ENCODE measurements around the gene JMJD7.

The JMJD7 gene

DNA sequence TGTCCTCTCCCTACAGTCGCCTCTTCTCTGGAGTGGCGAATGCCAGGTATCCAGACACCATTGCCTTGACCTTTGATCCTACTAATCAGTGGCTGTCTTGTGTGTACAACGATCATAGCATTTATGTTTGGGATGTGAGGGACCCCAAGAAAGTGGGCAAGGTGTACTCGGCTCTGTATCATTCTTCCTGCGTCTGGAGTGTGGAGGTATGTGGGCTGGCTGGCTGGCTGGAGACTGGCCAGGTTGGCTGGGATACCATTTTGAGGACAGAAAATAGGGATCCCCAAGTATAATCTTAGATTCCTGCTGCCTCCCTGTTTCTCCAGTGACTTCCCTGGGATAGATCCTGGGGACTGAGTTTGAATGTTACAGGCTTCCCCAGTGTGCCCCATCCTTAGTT lies 13.4 kb upstream of the JMJD7 start:
- no peak for DNase-seq (ENCODE audit: insufficient read length)
- FAIRE-seq, result no peak
- no peak for TF ChIP-seq TAF1 (IDR thresholded peaks at IDR 0.05; ENCODE audit: borderline replicate concordance, low read depth, low read length)
- TF ChIP-seq POLR2A (IDR thresholded peaks at IDR 0.05; ENCODE audit: low read depth, low read length), result no peak
- no peak for TF ChIP-seq POLR2AphosphoS5 (IDR thresholded peaks at IDR 0.05; ENCODE audit: low read depth, low read length)

DNA sequence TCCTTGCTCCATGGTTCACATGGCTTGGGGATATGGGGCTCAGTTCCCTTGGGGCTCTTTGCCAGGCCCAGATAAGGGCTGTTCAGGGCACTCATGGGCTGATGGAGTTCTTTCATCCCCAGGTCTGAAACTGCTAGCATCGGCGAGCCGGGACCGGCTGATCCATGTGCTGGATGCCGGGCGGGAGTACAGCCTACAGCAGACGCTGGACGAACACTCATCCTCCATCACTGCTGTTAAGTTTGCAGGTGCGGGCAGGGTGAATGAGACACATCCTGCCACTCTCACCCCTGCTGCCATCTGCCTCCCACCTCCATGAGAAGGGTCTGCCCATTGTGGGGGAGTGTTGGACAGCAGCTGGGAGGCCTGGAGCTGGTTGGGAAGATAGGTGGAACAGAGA lies 11.1 kb upstream of the JMJD7 start:
- FAIRE-seq, result no peak
- no peak for TF ChIP-seq POLR2A (IDR thresholded peaks at IDR 0.05; ENCODE audit: low read depth, low read length)
- no peak for TF ChIP-seq TAF1 (IDR thresholded peaks at IDR 0.05; ENCODE audit: borderline replicate concordance, low read depth, low read length)
- no peak for TF ChIP-seq POLR2AphosphoS5 (IDR thresholded peaks at IDR 0.05; ENCODE audit: low read depth, low read length)
- DNase-seq (ENCODE audit: insufficient read length), result no peak

DNA sequence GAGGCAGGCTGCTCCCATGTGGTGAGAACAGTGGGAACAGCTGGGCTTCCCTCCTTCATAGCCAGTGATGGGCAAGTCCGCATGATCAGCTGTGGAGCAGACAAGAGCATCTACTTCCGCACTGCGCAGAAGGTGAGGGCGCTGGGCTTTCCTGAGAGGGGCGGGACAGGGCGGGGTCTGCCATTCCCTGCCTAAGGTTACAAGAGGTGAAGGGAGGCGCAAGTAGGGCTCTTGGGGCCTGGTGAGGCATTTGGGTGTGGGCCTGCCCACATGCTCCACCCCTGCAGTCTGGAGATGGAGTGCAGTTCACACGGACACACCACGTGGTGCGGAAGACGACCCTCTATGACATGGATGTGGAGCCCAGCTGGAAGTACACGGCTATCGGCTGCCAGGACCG lies 10.6 kb upstream of the JMJD7 start:
- TF ChIP-seq POLR2A (IDR thresholded peaks at IDR 0.05; ENCODE audit: low read depth, low read length) (no peak), POLR2AphosphoS5 (IDR thresholded peaks at IDR 0.05; ENCODE audit: low read depth, low read length) (no peak), TAF1 (IDR thresholded peaks at IDR 0.05; ENCODE audit: borderline replicate concordance, low read depth, low read length) (no peak)
- FAIRE-seq, result no peak
- no peak for DNase-seq (ENCODE audit: insufficient read length)

DNA sequence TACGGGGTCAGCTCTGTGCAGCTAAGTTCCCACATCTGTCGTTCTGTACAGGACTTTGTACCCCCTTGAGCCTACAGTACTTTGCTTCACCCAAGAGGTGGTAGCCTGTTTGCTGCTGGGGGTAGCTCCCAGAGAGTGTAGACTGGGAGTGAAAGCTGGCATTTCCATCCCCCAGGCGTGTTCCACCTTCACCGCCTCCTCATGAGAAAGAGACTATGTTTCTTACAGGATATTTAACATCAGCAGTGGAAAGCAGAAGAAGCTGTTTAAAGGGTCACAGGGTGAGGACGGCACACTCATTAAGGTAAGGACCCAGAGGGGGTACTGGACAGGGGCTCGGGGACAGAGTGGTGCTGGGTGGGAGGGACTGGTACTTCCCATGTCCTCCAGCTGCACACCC lies 10.1 kb upstream of the JMJD7 start:
- no peak for FAIRE-seq
- TF ChIP-seq POLR2AphosphoS5 (IDR thresholded peaks at IDR 0.05; ENCODE audit: low read depth, low read length) (no peak), POLR2A (IDR thresholded peaks at IDR 0.05; ENCODE audit: low read depth, low read length) (no peak), TAF1 (IDR thresholded peaks at IDR 0.05; ENCODE audit: borderline replicate concordance, low read depth, low read length) (no peak)
- no peak for DNase-seq (ENCODE audit: insufficient read length)

DNA sequence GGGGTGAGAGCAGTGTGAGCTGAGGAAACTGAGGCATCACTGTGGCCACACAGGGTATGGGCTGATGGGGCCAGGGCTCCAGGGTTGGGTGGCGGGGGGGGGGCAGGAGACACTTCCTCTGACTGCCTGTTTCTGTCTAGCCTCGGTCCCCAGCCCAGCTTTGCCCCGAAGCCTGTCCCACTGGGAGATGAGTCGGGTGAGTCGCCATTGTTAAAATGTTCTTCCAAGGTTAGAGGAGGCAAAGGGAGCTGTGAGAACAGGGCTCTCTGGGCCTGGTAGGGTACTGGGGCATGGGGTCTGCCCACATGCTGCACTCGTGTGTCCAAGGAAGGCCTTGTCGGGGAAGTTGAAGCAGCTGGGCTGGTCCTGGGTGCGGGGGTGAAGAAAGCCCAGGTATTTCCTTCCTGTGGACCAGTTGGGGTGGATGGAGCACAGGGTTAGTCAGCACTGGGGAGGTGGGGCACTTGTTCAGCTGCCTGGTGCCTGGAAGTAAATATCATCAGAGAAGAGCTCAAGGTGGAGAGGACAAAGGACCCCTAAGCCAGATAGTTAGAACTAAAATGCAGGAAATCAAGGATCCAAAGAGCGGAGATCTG lies 8.3 kb upstream of the JMJD7 start:
- FAIRE-seq (no peak), DNase-seq (ENCODE audit: insufficient read length) (no peak)
- TF ChIP-seq POLR2A (IDR thresholded peaks at IDR 0.05; ENCODE audit: low read depth, low read length) (no peak), TAF1 (IDR thresholded peaks at IDR 0.05; ENCODE audit: borderline replicate concordance, low read depth, low read length) (no peak), POLR2AphosphoS5 (IDR thresholded peaks at IDR 0.05; ENCODE audit: low read depth, low read length) (no peak)

- DNase-seq (ENCODE audit: insufficient read length) (no peak), FAIRE-seq (no peak)
- no peak for TF ChIP-seq POLR2AphosphoS5 (IDR thresholded peaks at IDR 0.05; ENCODE audit: low read depth, low read length)
- no peak for TF ChIP-seq POLR2A (IDR thresholded peaks at IDR 0.05; ENCODE audit: low read depth, low read length)
- no peak for TF ChIP-seq TAF1 (IDR thresholded peaks at IDR 0.05; ENCODE audit: borderline replicate concordance, low read depth, low read length)
These were observed 7.0 kb upstream of the JMJD7 start for GRCh38 chr15:41820791-41821423.

- FAIRE-seq (no peak), DNase-seq (ENCODE audit: insufficient read length) (no peak)
- TF ChIP-seq POLR2A (IDR thresholded peaks at IDR 0.05; ENCODE audit: low read depth, low read length) (no peak), TAF1 (IDR thresholded peaks at IDR 0.05; ENCODE audit: borderline replicate concordance, low read depth, low read length) (no peak), POLR2AphosphoS5 (IDR thresholded peaks at IDR 0.05; ENCODE audit: low read depth, low read length) (no peak)
These were observed 6.1 kb upstream of the JMJD7 start for GRCh38 chr15:41821831-41822230.

- FAIRE-seq (no peak), DNase-seq (ENCODE audit: insufficient read length) (no peak)
- no peak for TF ChIP-seq POLR2A (IDR thresholded peaks at IDR 0.05; ENCODE audit: low read depth, low read length)
- no peak for TF ChIP-seq TAF1 (IDR thresholded peaks at IDR 0.05; ENCODE audit: borderline replicate concordance, low read depth, low read length)
- TF ChIP-seq POLR2AphosphoS5 (IDR thresholded peaks at IDR 0.05; ENCODE audit: low read depth, low read length), result no peak
These were observed 5.4 kb upstream of the JMJD7 start for GRCh38 chr15:41822471-41822870.

GRCh38 chr15:41822957-41823356 lies 4.9 kb upstream of the JMJD7 start:
- FAIRE-seq (no peak), DNase-seq (ENCODE audit: insufficient read length) (no peak)
- no peak for TF ChIP-seq POLR2AphosphoS5 (IDR thresholded peaks at IDR 0.05; ENCODE audit: low read depth, low read length)
- TF ChIP-seq POLR2A (IDR thresholded peaks at IDR 0.05; ENCODE audit: low read depth, low read length), result no peak
- TF ChIP-seq TAF1 (IDR thresholded peaks at IDR 0.05; ENCODE audit: borderline replicate concordance, low read depth, low read length), result no peak

DNA sequence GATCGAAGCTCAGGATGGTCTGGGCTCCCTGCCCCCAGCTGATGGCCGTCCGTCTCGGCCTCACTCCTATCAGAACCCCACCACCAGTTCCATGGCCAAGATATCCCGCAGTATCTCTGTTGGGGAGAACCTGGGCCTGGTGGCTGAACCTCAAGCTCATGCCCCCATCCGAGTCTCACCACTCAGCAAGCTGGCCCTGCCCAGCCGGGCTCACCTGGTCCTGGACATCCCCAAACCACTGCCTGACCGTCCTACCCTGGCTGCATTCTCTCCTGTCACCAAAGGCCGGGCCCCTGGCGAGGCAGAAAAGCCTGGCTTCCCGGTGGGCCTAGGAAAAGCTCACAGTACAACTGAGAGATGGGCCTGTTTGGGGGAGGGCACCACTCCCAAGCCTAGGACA lies 4.4 kb upstream of the JMJD7 start:
- no peak for DNase-seq (ENCODE audit: insufficient read length)
- TF ChIP-seq POLR2A (IDR thresholded peaks at IDR 0.05; ENCODE audit: low read depth, low read length) (no peak), TAF1 (IDR thresholded peaks at IDR 0.05; ENCODE audit: borderline replicate concordance, low read depth, low read length) (no peak), POLR2AphosphoS5 (IDR thresholded peaks at IDR 0.05; ENCODE audit: low read depth, low read length) (no peak)
- no peak for FAIRE-seq

DNA sequence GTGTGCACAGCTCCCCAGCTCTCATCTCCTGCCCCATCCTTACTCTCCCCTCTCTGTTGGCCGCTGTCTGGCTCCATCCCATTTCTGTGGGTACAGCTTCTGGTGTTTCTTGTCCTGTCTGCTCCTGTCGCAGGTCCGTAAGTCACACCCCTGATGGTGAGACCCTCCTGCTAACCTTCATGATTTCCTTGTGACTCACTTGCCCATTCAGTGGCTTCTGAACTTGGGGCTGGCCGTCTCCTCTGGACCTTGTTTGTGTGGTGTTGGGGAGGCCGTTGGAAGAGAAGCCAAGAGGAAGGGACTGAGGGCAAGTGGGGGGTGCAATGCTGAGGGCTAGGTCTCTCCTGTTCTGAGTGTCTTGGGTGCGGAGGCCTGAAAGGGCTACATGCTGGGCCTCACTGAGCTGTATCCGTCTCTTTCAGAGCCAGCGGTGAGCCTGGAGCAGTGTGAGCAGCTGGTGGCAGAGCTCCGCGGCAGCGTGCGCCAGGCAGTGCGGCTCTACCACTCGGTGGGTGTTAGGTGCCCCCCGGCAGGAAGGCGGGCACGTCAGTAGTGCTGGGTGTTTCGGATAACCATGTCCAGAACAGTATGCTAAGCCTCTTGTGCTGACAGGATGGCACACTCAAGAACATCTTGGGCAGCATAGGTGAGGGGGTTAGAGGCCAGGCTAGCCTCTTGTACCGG lies 3.7 kb upstream of the JMJD7 start:
- DNase-seq (ENCODE audit: insufficient read length) (no peak), FAIRE-seq (no peak)
- TF ChIP-seq TAF1 (IDR thresholded peaks at IDR 0.05; ENCODE audit: borderline replicate concordance, low read depth, low read length) (no peak), POLR2A (IDR thresholded peaks at IDR 0.05; ENCODE audit: low read depth, low read length) (no peak), POLR2AphosphoS5 (IDR thresholded peaks at IDR 0.05; ENCODE audit: low read depth, low read length) (no peak)

GRCh38 chr15:41825145-41825544 lies 2.7 kb upstream of the JMJD7 start:
- no peak for FAIRE-seq
- TF ChIP-seq POLR2AphosphoS5 (IDR thresholded peaks at IDR 0.05; ENCODE audit: low read depth, low read length) (no peak), POLR2A (IDR thresholded peaks at IDR 0.05; ENCODE audit: low read depth, low read length) (no peak), TAF1 (IDR thresholded peaks at IDR 0.05; ENCODE audit: borderline replicate concordance, low read depth, low read length) (no peak)
- DNase-seq (ENCODE audit: insufficient read length), result no peak
